GM12878 (cell line): ENCODE data around the gene HCST. TPM values are rescaled to one million over a fixed set of nuclear protein-coding genes. Genes with fewer than 3 reads are reported as not detected.

Source experiments
- ATAC-seq: fragments of 200-7000 bp; cut with Tn5 transposase; 3 replicates; pipeline ENCODE4 v1.9.1; 2020; ENCODE audit warnings: mild to moderate bottlenecking, moderate library complexity
- BruUV-seq: library from RNA; stranded (reverse); fragments of 400-500 nt; replicated peaks from 2 replicates; lab custom pipeline; 2021; lab: Mats Ljungman, UMichigan
- CTCF ChIA-PET: fragments of 300-600 bp; sonication (Branson Sonifier 250); formaldehyde crosslinking; extraction: SDS; loops from one replicate; lab custom pipeline; 2021; ENCODE audit warnings: inconsistent platforms; lab: Yijun Ruan, JAX
- POLR2A ChIA-PET: fragments of 350-600 bp; formaldehyde crosslinking; extraction: SDS; loops from one replicate; lab custom pipeline; 2021; ENCODE audit warnings: inconsistent platforms; lab: Charles Lee
- RAD21 ChIA-PET: fragments of 300-600 bp; sonication (Branson Sonifier 250); formaldehyde crosslinking; loops from one replicate; lab custom pipeline; 2023; ENCODE audit warnings: antibody characterized with exemption; ENCODE audit not compliant: unreplicated experiment; lab: Charles Lee
- SMC1A ChIA-PET: fragments of 300-600 bp; sonication (Branson Sonifier 250); formaldehyde crosslinking; loops from one replicate; lab custom pipeline; 2023; ENCODE audit not compliant: unreplicated experiment, uncharacterized antibody; lab: Charles Lee
- DNase-seq: peaks from one replicate; pipeline ENCODE4 v3.0.0-alpha.2; 2011; ENCODE audit warnings: low read depth, low spot score
- FAIRE-seq: peaks from 3 replicates; lab custom pipeline; 2011; peaks lifted over from hg19 to GRCh38; lab: Jason Lieb, UNC
- H2AFZ ChIP-seq: 2 replicates; pipeline ENCODE4 v1.6.0; 2011; ENCODE audit warnings: low read depth, low read length, control low read depth; ENCODE audit not compliant: control insufficient read depth
- H3K27ac ChIP-seq: 2 replicates; pipeline ENCODE4 v1.5.1; 2011; ENCODE audit warnings: control low read depth; ENCODE audit not compliant: control insufficient read depth, insufficient read depth
- H3K27me3 ChIP-seq, 2 experiments: replicated peaks in 1 of 2; 2 replicates each; pipeline versions ENCODE4 v1.6.0 to v1.6.1; 2011; ENCODE audit warnings: low read length in 1 of 2; ENCODE audit not compliant: control insufficient read depth in 2 of 2, insufficient read depth in 2 of 2
- H3K36me3 ChIP-seq, 2 experiments: 2 replicates each; pipeline ENCODE4 v1.5.1; 2011; ENCODE audit warnings: low read length in 1 of 2; ENCODE audit not compliant: control insufficient read depth in 2 of 2, insufficient read depth in 2 of 2
- H3K4me1 ChIP-seq: 2 replicates; pipeline ENCODE4 v1.6.1; 2011; ENCODE audit warnings: mild to moderate bottlenecking, low read length, moderate library complexity, mixed read lengths; ENCODE audit not compliant: control insufficient read depth, insufficient read depth
- H3K4me2 ChIP-seq: 2 replicates; pipeline ENCODE4 v1.6.0; 2011; ENCODE audit warnings: control low read depth; ENCODE audit not compliant: control insufficient read depth, insufficient read depth
- H3K4me3 ChIP-seq: fragments of 200-600 bp; sonication (generic); 2 replicates; pipeline ENCODE4 v1.5.1; 2016
- H3K79me2 ChIP-seq: 2 replicates; pipeline ENCODE4 v1.6.0; 2011; ENCODE audit warnings: low read length; ENCODE audit not compliant: control insufficient read depth, insufficient read depth
- H3K9ac ChIP-seq: 2 replicates; pipeline ENCODE4 v1.8.0; 2011; ENCODE audit warnings: low read length, control low read depth, mixed read lengths; ENCODE audit not compliant: control insufficient read depth, insufficient read depth
- H3K9me3 ChIP-seq: replicated peaks from 3 replicates; pipeline ENCODE4 v1.5.1; 2011; ENCODE audit warnings: mild to moderate bottlenecking, low read length; ENCODE audit not compliant: control insufficient read depth, insufficient read depth
- H4K20me1 ChIP-seq: 2 replicates; pipeline ENCODE4 v1.6.0; 2011; ENCODE audit not compliant: control insufficient read depth, insufficient read depth
- BCLAF1 ChIP-seq: fragments of 450-650 bp; IDR thresholded peaks from 2 replicates; pipeline ENCODE4 v1.6.1; 2017; ENCODE audit warnings: antibody characterized with exemption, mild to moderate bottlenecking, moderate library complexity
- HDAC6 ChIP-seq: fragments of 200-600 bp; sonication (generic); IDR thresholded peaks from one replicate; pipeline ENCODE4 v1.8.0; 2017; ENCODE audit warnings: antibody characterized with exemption; ENCODE audit not compliant: unreplicated experiment
- PAX5 ChIP-seq: IDR thresholded peaks from 2 replicates; pipeline ENCODE4 v1.6.1; 2011; ENCODE audit warnings: low read depth, low read length, borderline replicate concordance
- POLR2AphosphoS2 ChIP-seq: IDR thresholded peaks from 2 replicates; pipeline ENCODE4 v1.6.1; 2011; ENCODE audit warnings: low read depth, mild to moderate bottlenecking, low read length, improper control_type of control experiment, moderate library complexity
- POLR2AphosphoS5 ChIP-seq: IDR thresholded peaks from 2 replicates; pipeline ENCODE4 v1.6.1; 2011; ENCODE audit warnings: mild to moderate bottlenecking, low read length, inconsistent platforms
- RAD21 ChIP-seq: IDR thresholded peaks from 2 replicates; pipeline ENCODE4 v1.6.1; 2011; ENCODE audit warnings: mild to moderate bottlenecking, low read depth, low read length, moderate library complexity; ENCODE audit not compliant: insufficient read depth
- RELA ChIP-seq: fragments of 450-650 bp; IDR thresholded peaks from 2 replicates; pipeline ENCODE4 v1.8.0; 2014; ENCODE audit warnings: borderline replicate concordance; ENCODE audit not compliant: partially characterized antibody
- SREBF1 ChIP-seq: IDR thresholded peaks from 2 replicates; pipeline ENCODE4 v1.6.1; 2012; ENCODE audit warnings: mild to moderate bottlenecking, low read length
- SRF ChIP-seq, 2 experiments: IDR thresholded peaks; 2 replicates each; pipeline ENCODE4 v1.6.1; 2011; ENCODE audit warnings: low read depth in 2 of 2, low read length in 2 of 2, mild to moderate bottlenecking in 1 of 2, moderate library complexity in 1 of 2
- TAF1 ChIP-seq: IDR thresholded peaks from 2 replicates; pipeline ENCODE4 v1.6.1; 2011; ENCODE audit warnings: mild to moderate bottlenecking, low read depth, low read length, borderline replicate concordance
- USF2 ChIP-seq: IDR thresholded peaks from 2 replicates; pipeline ENCODE4 v1.6.1; 2011; ENCODE audit warnings: low read depth, low read length, improper control_type of control experiment, borderline replicate concordance
- WGBS: methylation state at CpG from one replicate; pipeline ENCODE4 v1.1.6; 2016; ENCODE audit warnings: low lambda C conversion rate; ENCODE audit not compliant: insufficient replicate concordance, insufficient coverage; ENCODE audit errors: missing lambda C conversion rate; 5-methylcytosine and 5-hydroxymethylcytosine counted together
- in situ Hi-C: fragments of 300-500 bp; cut with MboI; formaldehyde crosslinking; loops from 9 replicates; pipeline ENCODE4 v1.14.3; 2018; ENCODE audit warnings: mixed read lengths
- intact Hi-C: fragments of 100-400 bp; cut with micrococcal nuclease; formaldehyde crosslinking; loops from one replicate; pipeline ENCODE4 v1.14.2; 2022; ENCODE audit not compliant: unreplicated experiment
- polyA plus RNA-seq, 11 experiments: library from polyadenylated mRNA; depleted of rRNA in 4 of 11; unstranded in 6 of 11; stranded (reverse) in 5 of 11; fragments of >200 nt; fragmentation: Nextera tagmentation in 4 of 11; fragmentation: Illumina TruSeq in 1 of 11; extraction: Ambion mirVana in 4 of 11; extraction: Trizol in 1 of 11; gene quantifications; 1 replicate in 1 of 11; 2 replicates in 10 of 11; pipeline versions ENCODE4 v1.2.1 to v1.2.3, GENCODE V29; 2011 to 2016; ENCODE audit warnings: inconsistent platforms in 2 of 11, missing spikeins in 2 of 11, low read depth in 1 of 11
- total RNA-seq, 4 experiments: library from RNA; depleted of rRNA in 3 of 4; stranded (reverse); fragments of >200 nt in 3 of 4; fragmentation: Illumina TruSeq in 1 of 4; extraction: Trizol in 1 of 4; gene quantifications; 2 replicates each; pipeline versions ENCODE4 v1.2.1 to v1.2.3, GENCODE V29; 2013 to 2021

Gene HCST
- total and polyA plus RNA-seq, 10 of the 15 experiments (the other 5 are each of a cell fraction or from before 2014, with no cell fraction given) = 7.5 to 79.6 (median 33.6) TPM

GRCh38 chr19:35938282-35939224, 36.2 kb downstream of the HCST start:
- FAIRE-seq = no peak

GRCh38 chr19:35939307-35940077, 37.2 kb downstream of the HCST start:
- Histone ChIP-seq H3K79me2 (no peaks in the 10 kb centered on the region), H2AFZ (no peak overlapping the region), H3K4me1 (no peaks in the 10 kb centered on the region), H3K9me3 (no peaks in the 10 kb centered on the region), H3K36me3 (no peaks in the 10 kb centered on the region), H3K9ac (no peak overlapping the region), H3K27me3 (no peaks in the 10 kb centered on the region; a peak in 1 of 4 replicates), H3K27ac (no peak overlapping the region), H3K4me3 (no peak overlapping the region), H4K20me1 (no peaks in the 10 kb centered on the region), H3K4me2 (no peak overlapping the region)
- SMC1A ChIA-PET = no interaction called here
- 93% methylated on average over 37 of the region's 55 CpGs for WGBS
- no peak for DNase-seq
- intact Hi-C loops (no loop called here), in situ Hi-C loops (no loop called here)
- POLR2A ChIA-PET = no interaction called here
- FAIRE-seq = no peak
- RAD21 ChIA-PET = no interaction called here
- no peak for ATAC-seq
- no TSS peak for BruUV-seq
- CTCF ChIA-PET = no interaction called here
- TF ChIP-seq POLR2AphosphoS2 (no peak), PAX5 (no peak), SREBF1 (no peak), HDAC6 (no peak), USF2 (no peak), BCLAF1 (no peak), RELA (no peak), TAF1 (no peak), POLR2AphosphoS5 (no peak)

More at GRCh38 chr19:35938282-35939224, 36.2 kb downstream of the HCST start:
- Histone ChIP-seq H3K27me3 (no peaks in the 10 kb centered on the region; a peak in 1 of 4 replicates), H3K9ac (no peak overlapping the region), H3K27ac (no peak overlapping the region), H3K36me3 (no peaks in the 10 kb centered on the region), H3K4me1 (no peaks in the 10 kb centered on the region), H2AFZ (no peak overlapping the region), H3K4me3 (no peak overlapping the region), H3K4me2 (no peak overlapping the region), H3K9me3 (no peaks in the 10 kb centered on the region), H4K20me1 (no peaks in the 10 kb centered on the region), H3K79me2 (no peaks in the 10 kb centered on the region)
- 55% methylated on average over 13 of the region's 13 CpGs for WGBS
- in situ Hi-C loops = no loop called here
- CTCF ChIA-PET = interaction anchor here (0.6 kb wide), 1 partner anchor 21 kb away, joined by 3 read pairs; no protein-coding TSS in a partner anchor
- TF ChIP-seq RAD21 = 0 out of 2 replicates have a peak, but pooled peaks have one; percentile 9
- no peak for TF ChIP-seq SRF (IDR thresholded peaks at IDR 0.05; ENCODE audit: low read depth in 2 of 2, low read length in 2 of 2)
- intact Hi-C loops = no loop called here
- BruUV-seq = no TSS peak
- DNase-seq (no peak), ATAC-seq (no peak)
- POLR2A ChIA-PET = interaction anchor here (0.6 kb wide), 1 partner anchor 15 kb away, joined by 3 read pairs; no protein-coding TSS in a partner anchor
- RAD21 ChIA-PET = no interaction called here
- SMC1A ChIA-PET = no interaction called here
